Measurements from ENCODE around the gene MBD5. TPM values are rescaled to one million over a fixed set of nuclear protein-coding genes. Genes with fewer than 3 reads are reported as not detected.

The MBD5 gene
- total and polyA plus RNA-seq, 8 donors = 32.5 to 58.0 (median 43.5) TPM

- Histone ChIP-seq H3K27me3 (no peaks in the 10 kb centered on the region), H3K27ac (no peak overlapping the region), H3K9me3 (no peaks in the 10 kb centered on the region), H3K4me3 (no peak overlapping the region), H3K4me1 (no peaks in the 10 kb centered on the region), H3K36me3 (no peaks in the 10 kb centered on the region)
- ATAC-seq (no peak), DNase-seq (no peak)
- TF ChIP-seq CTCF (IDR thresholded peaks at IDR 0.05) = no peak
- intact Hi-C loops (cut with DNase I) = no loop called here
Observed at GRCh38 chr2:148515120-148515519, 494.2 kb downstream of the MBD5 start.

DNA sequence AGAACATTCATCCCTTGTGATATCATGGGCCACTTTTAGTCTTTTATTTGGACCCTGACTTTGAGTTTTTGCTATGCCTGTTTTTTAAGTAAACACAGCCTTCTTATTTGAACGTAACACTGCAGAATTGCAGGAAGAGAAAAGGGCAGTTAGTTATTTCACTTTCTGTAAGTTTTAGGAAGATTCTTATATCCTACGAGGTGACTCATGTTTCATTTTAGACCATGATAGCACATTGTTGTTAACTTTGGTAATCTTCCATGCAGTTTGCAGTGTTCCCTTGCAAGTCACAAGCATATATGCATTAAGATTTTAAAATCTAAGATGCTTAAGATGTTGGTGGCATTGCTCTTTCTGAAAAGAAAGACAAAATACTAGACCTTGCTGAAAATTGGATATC, 495.1 kb downstream of the MBD5 start:
- intact Hi-C loops (cut with DNase I) = no loop called here
- Histone ChIP-seq H3K4me1 (no peaks in the 10 kb centered on the region), H3K27ac (no peak overlapping the region), H3K9me3 (no peaks in the 10 kb centered on the region), H3K27me3 (no peaks in the 10 kb centered on the region), H3K36me3 (no peaks in the 10 kb centered on the region), H3K4me3 (no peak overlapping the region)
- TF ChIP-seq CTCF (IDR thresholded peaks at IDR 0.05) = no peak
- no peak for DNase-seq
- ATAC-seq = no peak

GRCh38 chr2:148517296-148517695, 496.4 kb downstream of the MBD5 start:
- Histone ChIP-seq H3K27me3 (no peaks in the 10 kb centered on the region), H3K4me3 (no peak overlapping the region), H3K36me3 (no peaks in the 10 kb centered on the region), H3K27ac (no peak overlapping the region), H3K9me3 (no peaks in the 10 kb centered on the region), H3K4me1 (no peaks in the 10 kb centered on the region)
- intact Hi-C loops (cut with DNase I) = no loop called here
- DNase-seq (no peak), ATAC-seq (no peak)
- TF ChIP-seq CTCF (IDR thresholded peaks at IDR 0.05) = no peak

DNA sequence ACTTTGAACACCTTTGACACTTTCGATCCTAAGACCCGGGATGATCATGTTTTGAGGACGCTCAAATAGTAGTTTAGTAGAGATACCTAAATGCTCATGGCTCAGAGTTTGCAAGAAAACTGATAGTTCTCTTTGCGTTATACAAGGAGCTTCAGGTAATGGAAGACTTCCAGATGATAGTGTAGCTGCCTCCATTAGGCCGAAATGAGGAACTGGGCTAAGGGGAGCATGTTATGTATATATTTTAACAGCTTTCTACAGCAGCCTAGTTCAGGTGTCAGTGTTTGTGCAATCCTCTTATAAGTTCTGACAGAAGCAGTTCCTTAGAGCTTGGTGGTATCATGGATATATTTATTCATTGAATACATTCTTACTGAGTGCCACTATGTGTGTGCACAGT, 496.9 kb downstream of the MBD5 start:
- no peak overlapping the region for H3K4me3 ChIP-seq
- H3K4me1 ChIP-seq = no peaks in the 10 kb centered on the region
- no peak for ATAC-seq
- TF ChIP-seq CTCF (IDR thresholded peaks at IDR 0.05) = no peak
- H3K36me3 ChIP-seq = no peaks in the 10 kb centered on the region
- no peaks in the 10 kb centered on the region for H3K27me3 ChIP-seq
- H3K9me3 ChIP-seq = no peaks in the 10 kb centered on the region
- intact Hi-C loops (cut with DNase I) = no loop called here
- no peak for DNase-seq
- no peak overlapping the region for H3K27ac ChIP-seq

- no peak for TF ChIP-seq CTCF (IDR thresholded peaks at IDR 0.05)
- H3K4me3 ChIP-seq = no peak overlapping the region
- H3K27me3 ChIP-seq = no peaks in the 10 kb centered on the region
- intact Hi-C loops (cut with DNase I) = no loop called here
- peaks cover 0 to 2% of the 10 kb centered on the region in 2 donors for H3K4me1 ChIP-seq
- DNase-seq (no peak), ATAC-seq (peak; percentile 61)
- no peaks in the 10 kb centered on the region for H3K36me3 ChIP-seq
- H3K9me3 ChIP-seq = no peaks in the 10 kb centered on the region
- H3K27ac ChIP-seq = no peak overlapping the region
Observed at GRCh38 chr2:148519013-148519412, 498.1 kb downstream of the MBD5 start.
